HG02870 (cell line): ENCODE data around the gene OR2T3.
"Not testable (repeated sequence)": the region's sequence is repeated elsewhere in the genome, so short reads cannot be mapped to it uniquely, and the experiment has no call there.

ENCODE experiments used
- ATAC-seq: cut with Tn5 transposase; IDR thresholded peaks from one replicate; pipeline ENCODE4 v1.9.1; 2021; ENCODE audit warnings: mild to moderate bottlenecking, moderate library complexity; ENCODE audit not compliant: unreplicated experiment

Gene OR2T3

DNA sequence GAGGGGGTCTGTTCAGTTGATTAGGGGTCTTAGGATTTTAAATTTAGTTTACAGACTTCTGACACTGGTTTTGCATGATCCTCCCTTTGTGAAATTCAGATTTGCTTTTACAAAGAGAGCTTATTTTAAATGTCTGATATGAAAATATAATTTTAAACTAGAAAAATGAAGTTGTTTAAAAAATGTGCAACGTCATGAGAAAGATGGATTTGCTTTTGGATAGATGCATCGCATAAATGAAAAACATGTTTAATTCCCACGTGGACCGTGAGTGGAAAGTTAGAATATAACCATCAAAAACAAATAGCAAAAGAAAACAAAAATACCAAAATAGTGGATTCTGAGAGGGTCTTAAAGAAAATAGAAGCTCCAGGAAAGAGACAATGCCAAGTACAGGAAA, 2.0 kb upstream of the OR2T3 start:
- ATAC-seq, result no peak

DNA sequence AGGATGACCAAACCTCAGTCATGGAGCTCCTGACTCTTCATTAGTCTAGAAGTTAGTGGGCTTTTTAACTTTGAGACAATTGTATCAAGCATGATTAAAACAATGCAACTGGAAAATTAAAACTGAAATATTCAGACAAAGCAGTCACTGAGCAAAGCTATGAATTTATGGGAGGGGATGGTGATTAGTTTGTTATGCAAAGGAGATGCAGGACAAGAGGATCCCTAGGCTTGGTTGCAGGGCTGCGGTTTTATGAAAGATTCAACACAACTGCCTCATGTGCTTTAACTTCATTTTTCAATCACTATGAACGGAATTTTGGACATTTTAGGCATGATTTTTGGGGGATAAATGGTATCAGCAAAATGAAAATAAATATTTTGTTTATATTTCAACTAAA, 1.0 kb upstream of the OR2T3 start:
- not testable (repeated sequence) for ATAC-seq

DNA sequence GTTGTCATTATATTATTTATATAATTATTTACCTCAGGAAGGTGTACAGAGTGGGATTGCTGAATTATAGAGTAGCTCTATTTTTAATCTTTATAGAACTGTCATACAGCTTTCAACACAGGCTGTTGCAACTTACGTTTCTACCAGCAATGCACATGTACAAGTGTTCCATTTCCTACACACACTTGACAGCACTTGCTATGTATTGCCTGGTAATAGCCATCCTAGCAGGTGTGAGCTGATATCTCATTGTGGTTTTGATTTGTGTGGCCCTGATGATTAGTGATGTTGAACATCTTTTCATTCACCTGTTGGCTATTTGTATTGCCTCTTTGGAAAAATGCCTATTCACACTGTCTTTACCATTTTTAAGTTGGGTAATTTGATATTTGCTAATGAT, 2.5 kb downstream of the OR2T3 start:
- ATAC-seq, result peak; percentile 64

DNA sequence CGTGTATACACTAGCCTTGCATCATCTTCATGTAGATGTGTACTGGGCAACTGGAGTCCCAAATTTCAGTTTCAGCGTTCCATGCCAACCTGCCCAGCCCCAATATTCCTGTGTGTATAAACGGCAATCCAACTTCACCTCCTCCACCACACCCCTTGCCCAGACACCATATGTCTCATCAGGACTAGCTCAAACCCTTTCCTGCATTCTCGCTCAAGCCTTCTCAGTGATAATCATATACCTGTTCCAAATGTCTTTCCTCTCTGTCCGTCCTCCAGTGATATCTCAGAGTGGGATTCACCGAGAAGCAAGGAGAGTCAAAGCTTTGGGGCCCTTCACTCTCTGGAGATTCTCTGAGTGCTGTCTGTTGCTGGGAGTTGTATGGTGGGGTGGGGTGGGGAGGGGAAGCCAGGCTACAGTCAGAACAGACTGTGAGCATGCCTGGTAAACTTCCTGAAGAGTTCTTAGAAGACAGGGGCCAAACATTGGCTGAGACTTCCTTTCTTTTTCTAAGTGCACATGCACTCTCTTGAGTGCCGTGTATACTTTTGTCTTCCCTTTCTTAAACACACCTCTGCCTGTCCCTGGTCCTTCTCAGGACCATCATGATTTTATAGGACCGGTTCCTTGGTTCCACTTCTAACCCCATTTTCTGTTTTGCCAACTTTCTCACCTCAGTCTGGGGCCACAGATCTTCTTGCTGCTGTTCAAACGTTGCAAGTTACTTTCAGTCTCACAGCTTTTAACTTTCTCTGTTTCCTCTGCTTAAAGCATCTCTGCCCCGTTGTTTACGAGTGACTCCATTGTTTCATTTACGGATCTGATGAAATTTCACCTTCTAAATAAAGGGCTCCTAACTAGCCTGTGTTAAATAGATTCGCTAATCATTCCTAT, 8.8 kb downstream of the OR2T3 start:
- ATAC-seq, result peak; percentile 78

DNA sequence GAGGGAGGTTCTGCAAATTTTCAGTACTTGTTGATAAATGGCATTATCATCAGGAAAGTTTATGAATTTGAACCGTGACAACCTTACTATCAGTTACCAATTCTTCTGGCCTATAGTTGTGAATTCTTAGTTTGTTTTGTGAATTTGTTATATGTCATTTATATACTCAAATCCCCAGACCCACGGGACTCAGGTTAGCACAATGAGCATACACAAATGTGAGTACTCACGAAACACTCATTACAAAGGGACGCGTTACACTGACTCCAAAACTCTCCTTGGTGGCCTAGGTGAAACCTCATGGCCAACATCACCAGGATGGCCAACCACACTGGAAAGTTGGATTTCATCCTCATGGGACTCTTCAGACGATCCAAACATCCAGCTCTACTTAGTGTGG, 15.1 kb downstream of the OR2T3 start, which contains the start of gene OR2T5:
Gene OR2T5 (plus strand): TSS at position 301 of the 400 bp plus-strand sequence. CDS start 0 bp downstream, at position 301.
- not testable (repeated sequence) for ATAC-seq

DNA sequence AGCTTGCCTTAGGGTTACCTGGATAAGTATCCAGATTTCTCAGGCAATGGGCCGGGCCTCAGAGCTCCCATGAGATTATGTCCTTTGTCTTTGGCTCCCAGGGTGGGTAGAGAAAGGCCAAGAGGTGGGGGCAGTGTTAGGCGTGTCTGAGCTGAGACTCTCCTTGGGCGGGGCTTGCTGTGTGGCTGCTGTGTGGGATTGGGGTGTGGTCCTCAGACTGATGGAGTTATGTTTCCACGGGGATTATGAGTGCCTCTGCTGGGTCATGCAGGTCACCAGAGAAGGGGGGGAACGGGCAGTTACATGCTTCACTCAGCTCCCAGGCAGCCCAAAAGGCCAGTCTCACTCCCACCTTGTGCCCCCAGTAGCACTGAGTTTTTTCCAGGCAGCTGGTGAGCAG, 23.5 kb downstream of the OR2T3 start:
- ATAC-seq, result not testable (repeated sequence)

DNA sequence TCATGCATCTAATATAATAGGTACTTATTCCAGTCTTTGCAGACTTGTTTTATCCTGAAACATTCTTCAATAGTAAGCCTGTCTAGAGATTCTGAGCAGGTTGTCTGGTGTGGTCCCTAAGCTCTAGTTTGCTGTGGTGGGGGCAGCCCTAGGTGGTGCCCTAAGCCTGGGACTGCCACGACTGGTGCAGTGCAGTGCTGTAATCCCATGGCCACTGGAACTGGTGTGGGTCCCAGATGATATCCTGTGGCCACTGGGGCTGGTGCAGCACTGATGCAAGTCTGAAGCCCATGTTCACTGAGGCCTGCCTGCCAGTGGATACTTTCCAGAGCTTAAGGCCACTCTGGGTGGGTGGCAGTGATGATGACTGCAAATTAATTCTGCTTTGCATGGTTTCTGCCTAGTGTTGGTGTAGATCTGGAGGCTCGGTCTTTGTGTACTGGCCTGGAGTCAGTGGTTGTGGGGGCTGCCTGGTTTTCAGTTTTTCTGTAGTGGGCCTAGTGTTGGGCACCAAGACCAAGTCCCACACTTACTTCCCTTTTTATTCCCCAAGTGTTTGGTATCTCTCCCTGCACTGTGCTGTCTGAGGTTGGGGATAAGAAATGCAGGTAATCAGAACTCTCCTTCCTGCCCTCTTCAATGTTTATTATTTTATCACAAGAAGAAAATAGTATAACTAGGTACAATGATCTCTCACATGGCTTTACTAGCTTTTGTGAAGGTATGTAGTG, 27.3 kb downstream of the OR2T3 start:
- not testable (repeated sequence) for ATAC-seq

DNA sequence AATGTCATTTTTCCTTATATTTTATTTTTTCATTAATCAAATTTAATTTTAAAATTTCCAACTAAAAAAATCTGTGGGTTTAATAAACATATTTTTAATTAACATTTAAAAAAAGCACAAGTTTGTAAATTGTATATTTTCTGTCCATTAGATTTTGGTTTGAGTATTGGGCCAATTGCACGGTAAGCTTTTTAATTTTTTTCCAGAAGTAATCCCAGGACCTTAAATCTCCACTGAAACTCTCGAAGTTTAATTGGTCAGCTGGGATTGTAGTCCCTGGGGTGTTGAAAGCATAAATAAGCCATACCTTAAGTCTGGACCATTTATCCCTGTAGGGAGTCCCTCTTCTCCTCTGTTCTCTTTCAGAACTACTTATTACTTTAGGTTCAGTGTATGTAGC, 34.6 kb downstream of the OR2T3 start, which contains the start of gene OR2G6:
Gene OR2G6 (plus strand): TSS at position 301 of the 400 bp plus-strand sequence. CDS start 13,574 bp downstream, outside the sequence.
- ATAC-seq, result not testable (repeated sequence)

DNA sequence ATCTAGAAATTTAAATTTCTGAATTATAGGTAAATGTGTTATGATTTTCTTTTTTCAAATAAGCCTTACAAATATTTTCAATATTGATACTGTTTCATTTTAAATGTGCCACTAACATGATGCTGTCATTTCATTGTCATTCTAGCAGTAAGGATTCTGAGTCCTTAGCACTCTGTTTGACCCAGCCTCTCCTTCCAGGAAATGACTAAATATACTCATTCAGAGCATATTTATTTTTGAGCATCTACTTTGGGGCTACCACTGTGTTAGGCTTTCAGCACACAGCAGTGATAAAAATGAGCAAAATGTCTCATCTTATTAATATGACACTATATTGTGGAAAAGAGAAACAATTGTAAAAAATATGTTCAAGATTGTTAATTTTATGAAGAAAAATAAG, 37.1 kb downstream of the OR2T3 start:
- not testable (repeated sequence) for ATAC-seq

DNA sequence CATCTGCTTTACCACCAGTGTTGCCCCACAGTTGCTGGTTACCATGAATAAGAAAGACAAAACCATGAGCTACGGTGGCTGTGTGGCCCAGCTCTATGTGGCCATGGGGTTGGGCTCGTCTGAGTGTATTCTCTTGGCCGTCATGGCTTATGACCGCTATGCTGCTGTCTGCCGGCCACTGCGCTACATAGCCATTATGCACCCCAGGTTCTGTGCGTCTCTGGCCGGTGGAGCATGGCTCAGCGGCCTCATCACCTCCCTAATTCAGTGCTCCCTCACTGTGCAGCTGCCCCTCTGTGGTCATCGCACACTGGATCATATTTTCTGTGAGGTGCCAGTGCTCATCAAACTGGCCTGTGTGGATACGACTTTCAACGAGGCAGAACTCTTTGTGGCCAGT, 48.7 kb downstream of the OR2T3 start:
- no peak for ATAC-seq
